DMS153 (cell line): Measurements from ENCODE around the gene ZNF225.
A peak's percentile ranks its signal among the peaks of the same experiment; 100 is the strongest.
"Not testable (repeated sequence)": the region's sequence is repeated elsewhere in the genome, so short reads cannot be mapped to it uniquely, and the experiment has no call there.

Experiments
- DNase-seq: peaks from one replicate; lab custom pipeline; 2025; lab: John Stamatoyannopoulos, UW

The ZNF225 gene

GRCh38 chr19:44163789-44164188 lies 50.6 kb downstream of the ZNF225 start:
- DNase-seq, result no peak

DNA sequence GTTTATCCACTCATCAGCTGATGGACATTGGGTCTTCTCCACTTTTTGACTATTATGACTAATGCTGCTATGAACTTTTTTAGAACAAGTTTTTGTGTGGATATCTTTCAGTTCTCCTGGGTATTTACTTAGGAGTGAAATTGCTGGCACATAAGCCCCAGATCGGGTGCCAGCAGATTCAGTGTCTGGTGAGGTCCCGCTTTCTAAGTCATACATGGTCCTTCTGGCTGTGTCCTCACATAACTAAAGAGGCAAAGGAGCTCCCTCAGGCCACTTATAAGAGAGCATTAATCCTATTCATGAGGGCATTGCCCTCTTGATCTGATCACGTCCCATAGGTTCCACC lies 51.1 kb downstream of the ZNF225 start:
- DNase-seq, result no peak

DNA sequence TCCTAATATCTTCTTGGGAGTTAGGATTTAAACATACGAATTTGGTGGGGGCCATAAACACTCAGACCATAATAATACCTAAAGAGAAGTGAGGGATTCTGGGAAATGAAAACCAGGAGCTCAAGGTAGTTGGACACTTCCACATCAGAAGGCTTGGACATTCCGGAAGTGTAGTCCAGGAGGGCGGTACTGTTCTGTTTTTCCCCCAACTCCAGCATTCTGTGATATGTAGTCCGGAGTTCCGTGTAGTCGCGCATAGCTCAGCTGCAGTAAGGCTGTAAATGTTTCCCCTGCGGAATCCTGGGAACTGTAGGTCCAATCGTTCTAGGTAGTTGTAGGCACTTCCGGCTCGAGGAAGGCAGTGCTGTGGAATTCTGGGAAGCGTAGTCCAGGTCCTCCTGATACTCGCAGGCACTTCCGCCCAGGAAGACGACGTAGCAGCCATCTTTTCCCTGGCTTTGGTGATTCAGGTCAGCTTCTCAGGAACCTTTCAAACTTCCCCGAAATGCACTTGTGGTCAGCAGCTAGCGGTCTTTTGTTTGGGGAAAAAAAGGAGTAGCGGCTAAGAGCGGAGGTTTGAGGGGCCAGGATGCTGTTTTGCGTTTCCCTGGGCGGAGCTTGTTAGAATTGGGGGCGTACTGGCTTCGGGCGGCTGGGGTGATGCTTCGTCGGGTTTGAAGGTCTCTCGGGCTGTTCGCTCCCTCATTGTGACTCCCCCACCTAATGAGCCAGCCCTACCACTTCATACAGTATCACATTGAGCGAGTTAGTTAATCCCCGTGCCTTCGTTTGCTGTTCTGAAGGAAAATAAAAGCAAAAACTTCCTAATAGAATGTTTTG lies 51.7 kb downstream of the ZNF225 start, which contains the start of gene ZNF226:
ZNF226 (plus strand) TSS at position 428 of the 840 bp plus-strand sequence. CDS start 4,981 bp downstream, outside the sequence.
- peak; percentile 99 for DNase-seq

- not testable (repeated sequence) for DNase-seq
Measured at GRCh38 chr19:44170660-44171059, 57.5 kb downstream of the ZNF225 start.

- DNase-seq, result no peak
Measured at GRCh38 chr19:44176590-44176989, 63.4 kb downstream of the ZNF225 start.

- no peak for DNase-seq
Measured at GRCh38 chr19:44180968-44181367, 67.8 kb downstream of the ZNF225 start.

GRCh38 chr19:44182145-44182544 lies 68.9 kb downstream of the ZNF225 start:
- no peak for DNase-seq
